HG03066 (cell line): ENCODE results near the gene CCDC8.
"Not testable (repeated sequence)": the region's sequence is repeated elsewhere in the genome, so short reads cannot be mapped to it uniquely, and the experiment has no call there.

ENCODE experiments used
- ATAC-seq: cut with Tn5 transposase; IDR thresholded peaks from one replicate; pipeline ENCODE4 v1.9.1; 2021; ENCODE audit warnings: low read depth; ENCODE audit not compliant: unreplicated experiment

The CCDC8 gene

GRCh38 chr19:46428239-46429135 lies 15.1 kb upstream of the CCDC8 start, which contains the start of gene PNMA8C:
Gene PNMA8C, minus strand, starts transcription at chr19:46428936. Its CDS starts 577 bp downstream, at chr19:46428359.
- no peak for ATAC-seq

- no peak for ATAC-seq
Measured at GRCh38 chr19:46427518-46428045, 14.2 kb upstream of the CCDC8 start.

- no peak for ATAC-seq
Measured at GRCh38 chr19:46426506-46427162, 13.3 kb upstream of the CCDC8 start.

- ATAC-seq: no peak
Measured at GRCh38 chr19:46426035-46426505, 12.7 kb upstream of the CCDC8 start.

- no peak for ATAC-seq
Measured at GRCh38 chr19:46423188-46423587, 9.8 kb upstream of the CCDC8 start.

- no peak for ATAC-seq
Measured at GRCh38 chr19:46422344-46422743, 9.0 kb upstream of the CCDC8 start.

GRCh38 chr19:46420056-46420455 lies 6.7 kb upstream of the CCDC8 start:
- ATAC-seq: no peak

- ATAC-seq: not testable (repeated sequence)
Measured at GRCh38 chr19:46415804-46416709, 2.7 kb upstream of the CCDC8 start.

GRCh38 chr19:46414899-46415298 lies 1.5 kb upstream of the CCDC8 start:
- not testable (repeated sequence) for ATAC-seq

- no peak for ATAC-seq
Measured at GRCh38 chr19:46412650-46413261, 608 bp downstream of the CCDC8 start.

- ATAC-seq: no peak
Measured at GRCh38 chr19:46411925-46412649, 1.3 kb downstream of the CCDC8 start.

GRCh38 chr19:46411088-46411924 lies 2.1 kb downstream of the CCDC8 start:
- no peak for ATAC-seq

- no peak for ATAC-seq
Measured at GRCh38 chr19:46410205-46411087, 2.9 kb downstream of the CCDC8 start.

- no peak for ATAC-seq
Measured at GRCh38 chr19:46409191-46409590, 4.2 kb downstream of the CCDC8 start.

- ATAC-seq: no peak
Measured at GRCh38 chr19:46408664-46409039, 4.7 kb downstream of the CCDC8 start.

GRCh38 chr19:46407856-46408663 lies 5.3 kb downstream of the CCDC8 start:
- no peak for ATAC-seq

GRCh38 chr19:46406976-46407375 lies 6.4 kb downstream of the CCDC8 start:
- no peak for ATAC-seq
